ENCODE measurements around the gene AMPH. TPM values are rescaled to one million over a fixed set of nuclear protein-coding genes. Genes with fewer than 3 reads are reported as not detected.

AMPH gene
- total and polyA plus RNA-seq, 3 donors from 2014 or later, result 5.8 to 9.0 (median 7.6) TPM

GRCh38 chr7:38568497-38568896, 62.7 kb downstream of the AMPH start:
- Histone ChIP-seq H3K9me3 (no peaks in the 10 kb centered on the region), H3K4me1 (no peaks in the 10 kb centered on the region), H3K4me3 (no peak overlapping the region), H3K36me3 (ENCODE audit: low read depth, missing control alignments) (no peaks in the 10 kb centered on the region), H3K27me3 (no peaks in the 10 kb centered on the region), H3K27ac (no peak overlapping the region)
- DNase-seq, result no peak
- intact Hi-C loops (cut with DNase I; ENCODE audit: low total_unique reads), result no loop called here
- TF ChIP-seq POLR2A (IDR thresholded peaks at IDR 0.05), result no peak
- TF ChIP-seq CTCF (IDR thresholded peaks at IDR 0.05), result no peak
- WGBS, 2 donors, result 91 to 100% methylated on average over 2 of the region's 2 CpGs

GRCh38 chr7:38565289-38565688, 65.9 kb downstream of the AMPH start:
- Histone ChIP-seq H3K9me3 (no peaks in the 10 kb centered on the region), H3K27me3 (no peaks in the 10 kb centered on the region), H3K27ac (no peak overlapping the region), H3K4me1 (no peaks in the 10 kb centered on the region), H3K4me3 (no peak overlapping the region), H3K36me3 (ENCODE audit: low read depth, missing control alignments) (no peaks in the 10 kb centered on the region)
- TF ChIP-seq CTCF (IDR thresholded peaks at IDR 0.05) (no peak), POLR2A (IDR thresholded peaks at IDR 0.05) (no peak)
- intact Hi-C loops (cut with DNase I; ENCODE audit: low total_unique reads), result no loop called here
- no peak for DNase-seq
- 48 to 64% methylated on average over 2 of the region's 2 CpGs for WGBS, 2 donors

- intact Hi-C loops (cut with DNase I; ENCODE audit: low total_unique reads), result no loop called here
- TF ChIP-seq POLR2A (IDR thresholded peaks at IDR 0.05) (no peak), CTCF (IDR thresholded peaks at IDR 0.05) (no peak)
- H3K4me3 ChIP-seq, result no peak overlapping the region
- no peaks in the 10 kb centered on the region for H3K4me1 ChIP-seq
- H3K27ac ChIP-seq, result no peak overlapping the region
- no peak for DNase-seq
- H3K36me3 ChIP-seq (ENCODE audit: low read depth, missing control alignments), result no peaks in the 10 kb centered on the region
- WGBS, 2 donors, result 84 to 91% methylated on average over 2 of the region's 2 CpGs
- H3K9me3 ChIP-seq, result no peaks in the 10 kb centered on the region
- no peaks in the 10 kb centered on the region for H3K27me3 ChIP-seq
Observed at GRCh38 chr7:38563741-38564140, 67.4 kb downstream of the AMPH start.

GRCh38 chr7:38561166-38561565, 70.0 kb downstream of the AMPH start:
- no peak for DNase-seq
- intact Hi-C loops (cut with DNase I; ENCODE audit: low total_unique reads), result no loop called here
- H3K36me3 ChIP-seq (ENCODE audit: low read depth, missing control alignments), result no peaks in the 10 kb centered on the region

More at GRCh38 chr7:38561166-38561565, 70.0 kb downstream of the AMPH start:
- 87 to 93% methylated on average over 3 of the region's 3 CpGs for WGBS, 2 donors
- no peak overlapping the region for H3K27ac ChIP-seq
- H3K27me3 ChIP-seq, result no peaks in the 10 kb centered on the region
- no peak overlapping the region for H3K4me3 ChIP-seq
- no peak for TF ChIP-seq CTCF (IDR thresholded peaks at IDR 0.05)
- H3K9me3 ChIP-seq, result no peaks in the 10 kb centered on the region
- H3K4me1 ChIP-seq, result no peaks in the 10 kb centered on the region

All from testis (tissue), 3 donors.